Astrocyte (in vitro differentiated cells and primary cell): ENCODE data around the gene HDAC3. TPM values are rescaled to one million over a fixed set of nuclear protein-coding genes. Genes with fewer than 3 reads are reported as not detected.

Source experiments
- DNase-seq: peaks from one replicate; pipeline ENCODE4 v3.0.0-alpha.2; 2010; ENCODE audit warnings: low read depth
- FAIRE-seq: peaks from 2 replicates; lab custom pipeline; 2011; peaks lifted over from hg19 to GRCh38; lab: Jason Lieb, UNC
- H2AFZ ChIP-seq: 2 replicates; pipeline ENCODE4 v1.6.0; 2012; ENCODE audit warnings: low read depth, low read length, inconsistent platforms
- H3K27ac ChIP-seq: 2 replicates; pipeline ENCODE4 v1.5.1; 2011; ENCODE audit warnings: low read depth, low read length, inconsistent platforms
- H3K27me3 ChIP-seq: 2 replicates; pipeline ENCODE4 v1.6.0; 2011; ENCODE audit warnings: low read length, inconsistent platforms; ENCODE audit not compliant: insufficient read depth
- H3K36me3 ChIP-seq: 2 replicates; pipeline ENCODE4 v1.5.1; 2011; ENCODE audit warnings: low read length, inconsistent platforms; ENCODE audit not compliant: insufficient read depth
- H3K4me1 ChIP-seq: 2 replicates; pipeline ENCODE4 v1.5.1; 2011; ENCODE audit warnings: low read length, inconsistent platforms; ENCODE audit not compliant: insufficient read depth
- H3K4me2 ChIP-seq: 2 replicates; pipeline ENCODE4 v1.6.0; 2012; ENCODE audit warnings: low read length, inconsistent platforms
- H3K4me3 ChIP-seq: 2 replicates; pipeline ENCODE4 v1.5.1; 2011; ENCODE audit warnings: low read depth, mild to moderate bottlenecking, low read length, inconsistent platforms; ENCODE audit not compliant: insufficient read depth
- H3K79me2 ChIP-seq: 2 replicates; pipeline ENCODE4 v1.6.0; 2012; ENCODE audit warnings: mild to moderate bottlenecking, low read length, inconsistent platforms; ENCODE audit not compliant: insufficient read depth
- H3K9ac ChIP-seq: 2 replicates; pipeline ENCODE4 v1.6.0; 2012; ENCODE audit warnings: mild to moderate bottlenecking, low read length, inconsistent platforms
- H3K9me3 ChIP-seq: 2 replicates; pipeline ENCODE4 v1.5.1; 2012; ENCODE audit warnings: low read depth, mild to moderate bottlenecking, low read length, inconsistent platforms; ENCODE audit not compliant: insufficient read depth
- H4K20me1 ChIP-seq: 2 replicates; pipeline ENCODE4 v1.6.0; 2012; ENCODE audit warnings: low read length, inconsistent platforms; ENCODE audit not compliant: insufficient read depth
- H3K27ac Mint-ChIP-seq: one replicate; pipeline ENCODE4 v1.8.0; 2021; ENCODE audit warnings: mild to moderate bottlenecking, mixed read lengths; ENCODE audit not compliant: unreplicated experiment
- H3K27me3 Mint-ChIP-seq: one replicate; pipeline ENCODE4 v1.8.0; 2021; ENCODE audit warnings: low read depth, mixed read lengths; ENCODE audit not compliant: unreplicated experiment
- H3K36me3 Mint-ChIP-seq: one replicate; pipeline ENCODE4 v1.8.0; 2021; ENCODE audit warnings: low read depth, mixed read lengths; ENCODE audit not compliant: unreplicated experiment
- H3K4me1 Mint-ChIP-seq: one replicate; pipeline ENCODE4 v1.8.0; 2021; ENCODE audit warnings: low read depth, mixed read lengths; ENCODE audit not compliant: unreplicated experiment
- H3K4me3 Mint-ChIP-seq: one replicate; pipeline ENCODE4 v1.8.0; 2021; ENCODE audit warnings: mild to moderate bottlenecking, moderate library complexity, mixed read lengths; ENCODE audit not compliant: unreplicated experiment
- H3K9me3 Mint-ChIP-seq: one replicate; pipeline ENCODE4 v1.8.0; 2021; ENCODE audit warnings: mild to moderate bottlenecking, mixed read lengths; ENCODE audit not compliant: unreplicated experiment
- EZH2 ChIP-seq: IDR thresholded peaks from 2 replicates; pipeline ENCODE4 v1.6.1; 2012; ENCODE audit warnings: mild to moderate bottlenecking, low read length, inconsistent platforms; ENCODE audit not compliant: insufficient read depth
- total RNA-seq: library from RNA; stranded (reverse); gene quantifications from 2 replicates; pipeline ENCODE4 v1.2.1, GENCODE V29; 2021
- TF ChIP-seq, protein P1 (sequence below): IDR thresholded peaks from 2 replicates; pipeline ENCODE4 v1.5.1; 2011; ENCODE audit warnings: low read depth, mild to moderate bottlenecking, inconsistent platforms, low read length, moderate library complexity; ENCODE audit not compliant: insufficient read depth

The HDAC3 gene
- total RNA-seq, 1 donor from 2014 or later = 63.8 TPM

DNA sequence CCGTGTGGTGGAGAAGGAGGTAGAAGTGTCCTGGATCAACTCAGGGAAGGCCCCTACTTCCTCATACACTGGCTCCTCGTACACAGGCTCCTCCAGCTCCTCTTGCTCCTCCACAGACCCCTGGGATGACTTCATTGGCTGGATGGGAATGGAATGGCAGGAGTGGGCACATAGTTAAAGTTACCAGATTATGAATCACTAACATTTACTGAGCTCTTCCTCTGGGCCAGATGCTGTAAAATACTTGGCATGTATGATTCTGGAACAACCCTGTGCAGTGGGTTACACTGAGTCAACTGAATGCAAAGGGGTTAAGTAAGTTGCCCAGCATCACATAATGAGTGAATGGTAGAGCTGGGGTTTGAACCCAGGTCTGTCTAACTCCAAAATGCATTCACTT, 17.6 kb upstream of the HDAC3 start:
- Mint-ChIP-seq H3K4me1 (peaks cover 29% of the 10 kb centered on the region), H3K4me3 (no peak overlapping the region), H3K27ac (peak overlapping the region; percentile 95), H3K9me3 (no peaks in the 10 kb centered on the region), H3K36me3 (peaks cover 39% of the 10 kb centered on the region), H3K27me3 (no peaks in the 10 kb centered on the region)
- H3K79me2 ChIP-seq = peaks cover 3% of the 10 kb centered on the region
- peak; percentile 84 for DNase-seq
- H3K4me2 ChIP-seq = peak overlapping the region; percentile 17
- H3K27me3 ChIP-seq = no peaks in the 10 kb centered on the region
- no peak overlapping the region for H2AFZ ChIP-seq
- H3K9me3 ChIP-seq = no peaks in the 10 kb centered on the region
- FAIRE-seq = peak; percentile 45
- H3K4me3 ChIP-seq = no peak overlapping the region
- peaks cover 9% of the 10 kb centered on the region for H3K36me3 ChIP-seq
- TF ChIP-seq EZH2 = no peak
- TF ChIP-seq, protein P1, sequence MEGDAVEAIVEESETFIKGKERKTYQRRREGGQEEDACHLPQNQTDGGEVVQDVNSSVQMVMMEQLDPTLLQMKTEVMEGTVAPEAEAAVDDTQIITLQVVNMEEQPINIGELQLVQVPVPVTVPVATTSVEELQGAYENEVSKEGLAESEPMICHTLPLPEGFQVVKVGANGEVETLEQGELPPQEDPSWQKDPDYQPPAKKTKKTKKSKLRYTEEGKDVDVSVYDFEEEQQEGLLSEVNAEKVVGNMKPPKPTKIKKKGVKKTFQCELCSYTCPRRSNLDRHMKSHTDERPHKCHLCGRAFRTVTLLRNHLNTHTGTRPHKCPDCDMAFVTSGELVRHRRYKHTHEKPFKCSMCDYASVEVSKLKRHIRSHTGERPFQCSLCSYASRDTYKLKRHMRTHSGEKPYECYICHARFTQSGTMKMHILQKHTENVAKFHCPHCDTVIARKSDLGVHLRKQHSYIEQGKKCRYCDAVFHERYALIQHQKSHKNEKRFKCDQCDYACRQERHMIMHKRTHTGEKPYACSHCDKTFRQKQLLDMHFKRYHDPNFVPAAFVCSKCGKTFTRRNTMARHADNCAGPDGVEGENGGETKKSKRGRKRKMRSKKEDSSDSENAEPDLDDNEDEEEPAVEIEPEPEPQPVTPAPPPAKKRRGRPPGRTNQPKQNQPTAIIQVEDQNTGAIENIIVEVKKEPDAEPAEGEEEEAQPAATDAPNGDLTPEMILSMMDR = no peak
- H4K20me1 ChIP-seq = peaks cover 4% of the 10 kb centered on the region
- H3K27ac ChIP-seq = peak overlapping the region; percentile 78
- peak overlapping the region; percentile 44 for H3K9ac ChIP-seq
- H3K4me1 ChIP-seq = peaks cover 29% of the 10 kb centered on the region

GRCh38 chr5:141651728-141652105, 15.1 kb upstream of the HDAC3 start:
- no peaks in the 10 kb centered on the region for H3K27me3 ChIP-seq
- H4K20me1 ChIP-seq = peaks cover 9% of the 10 kb centered on the region
- no peaks in the 10 kb centered on the region for H3K27me3 Mint-ChIP-seq
- peaks cover 13% of the 10 kb centered on the region for H3K4me1 Mint-ChIP-seq
- H3K27ac Mint-ChIP-seq = peak overlapping the region; percentile 51
- peaks cover 37% of the 10 kb centered on the region for H3K36me3 Mint-ChIP-seq
- H3K27ac ChIP-seq = peak overlapping the region; percentile 19
- peaks cover 6% of the 10 kb centered on the region for H3K36me3 ChIP-seq
- no peaks in the 10 kb centered on the region for H3K9me3 ChIP-seq
- H3K4me1 ChIP-seq = peaks cover 17% of the 10 kb centered on the region
- FAIRE-seq (no peak), DNase-seq (no peak)
- peak overlapping the region; percentile 44 for H2AFZ ChIP-seq
- peak overlapping the region; percentile 81 for H3K9ac ChIP-seq
- peaks cover 3% of the 10 kb centered on the region for H3K79me2 ChIP-seq
- H3K4me2 ChIP-seq = peak overlapping the region; percentile 97
- TF ChIP-seq, protein P1 = no peak
- TF ChIP-seq EZH2 = no peak
- no peaks in the 10 kb centered on the region for H3K9me3 Mint-ChIP-seq
- peak overlapping the region; percentile 99 for H3K4me3 Mint-ChIP-seq
- peak overlapping the region; percentile 83 for H3K4me3 ChIP-seq

- TF ChIP-seq EZH2 = no peak
- TF ChIP-seq, protein P1 = no peak
- Histone ChIP-seq H3K79me2 (peaks cover 3% of the 10 kb centered on the region), H3K4me1 (peaks cover 17% of the 10 kb centered on the region), H3K36me3 (peaks cover 5% of the 10 kb centered on the region), H3K9ac (peak within 1 kb of the TSS; percentile 81), H3K27me3 (no peaks in the 10 kb centered on the region), H2AFZ (peak within 1 kb of the TSS; percentile 62), H3K4me3 (peak within 1 kb of the TSS; percentile 83), H4K20me1 (peaks cover 9% of the 10 kb centered on the region), H3K27ac (peak within 1 kb of the TSS; percentile 19), H3K9me3 (no peaks in the 10 kb centered on the region), H3K4me2 (peak within 1 kb of the TSS; percentile 97)
- H3K4me1 Mint-ChIP-seq = peaks cover 13% of the 10 kb centered on the region
- peaks cover 37% of the 10 kb centered on the region for H3K36me3 Mint-ChIP-seq
- H3K9me3 Mint-ChIP-seq = no peaks in the 10 kb centered on the region
- FAIRE-seq = no peak
- peak within 1 kb of the TSS; percentile 99 for H3K4me3 Mint-ChIP-seq
- DNase-seq = peak; percentile 50
- H3K27me3 Mint-ChIP-seq = no peaks in the 10 kb centered on the region
- peak within 1 kb of the TSS; percentile 85 for H3K27ac Mint-ChIP-seq
Observed at GRCh38 chr5:141650851-141651727, 14.4 kb upstream of the HDAC3 start, which contains the start of gene FCHSD1. Gene FCHSD1 (minus strand): TSS chr5:141651418. CDS start chr5:141651368, 50 bp downstream.
